ENCODE data around the gene TOGARAM1. TPM values are rescaled to one million over a fixed set of nuclear protein-coding genes. Genes with fewer than 3 reads are reported as not detected.

TOGARAM1 gene
- total RNA-seq, 1 donor: 27.1 TPM

GRCh38 chr14:44966601-44967336, 4.8 kb downstream of the TOGARAM1 start:
- H3K4me3 ChIP-seq (ENCODE audit: insufficient read depth, low read length): peak overlapping the region; percentile 30
- no peaks in the 10 kb centered on the region for H3K36me3 ChIP-seq (ENCODE audit: insufficient read depth, low read length)
- DNase-seq (ENCODE audit: insufficient read length, low spot score, missing footprints): no peak
- no peak for TF ChIP-seq CTCF (IDR thresholded peaks at IDR 0.05; ENCODE audit: extremely low read depth, low read depth, low read length)
- peaks cover 94% of the 10 kb centered on the region for H3K79me2 ChIP-seq (ENCODE audit: insufficient read depth, low read length)
- no peak overlapping the region for H2AFZ ChIP-seq (ENCODE audit: low read length)
- H4K20me1 ChIP-seq (ENCODE audit: insufficient read depth, low read length): peaks cover 21% of the 10 kb centered on the region
- peaks cover 14% of the 10 kb centered on the region for H3K4me1 ChIP-seq (ENCODE audit: insufficient read depth, low read length)
- H3K27ac ChIP-seq (ENCODE audit: low read depth, low read length): no peak overlapping the region
- H3K27me3 ChIP-seq (ENCODE audit: insufficient read depth, low read length): no peaks in the 10 kb centered on the region
- H3K4me2 ChIP-seq (ENCODE audit: insufficient read depth, low read length): peak overlapping the region; percentile 96
- H3K9me3 ChIP-seq (ENCODE audit: low read depth, low read length): no peaks in the 10 kb centered on the region

DNA sequence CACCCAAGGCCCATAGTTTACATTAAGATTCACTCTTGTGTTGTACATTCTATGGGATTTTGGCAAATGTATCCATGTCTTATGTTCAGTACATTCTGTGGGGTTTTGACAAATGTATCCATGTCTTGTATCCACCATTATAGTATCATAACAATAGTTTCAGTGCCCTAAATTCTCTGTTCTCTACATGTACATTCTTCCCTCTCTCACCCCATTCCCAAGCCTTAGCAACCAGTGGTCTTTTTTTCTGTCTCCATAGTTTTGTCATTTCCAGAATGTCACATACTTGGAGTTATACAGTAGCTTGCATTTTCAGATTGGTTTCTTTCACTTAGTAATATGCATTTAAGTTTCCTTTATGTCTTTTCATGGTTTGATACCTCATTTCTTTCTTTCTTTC, 6.7 kb downstream of the TOGARAM1 start:
- no peaks in the 10 kb centered on the region for H3K36me3 ChIP-seq (ENCODE audit: insufficient read depth, low read length)
- H2AFZ ChIP-seq (ENCODE audit: low read length): no peak overlapping the region
- peaks cover 6% of the 10 kb centered on the region for H3K4me1 ChIP-seq (ENCODE audit: insufficient read depth, low read length)
- DNase-seq (ENCODE audit: insufficient read length, low spot score, missing footprints): peak; percentile 51
- H3K27ac ChIP-seq (ENCODE audit: low read depth, low read length): no peak overlapping the region
- H4K20me1 ChIP-seq (ENCODE audit: insufficient read depth, low read length): peaks cover 12% of the 10 kb centered on the region
- TF ChIP-seq CTCF (IDR thresholded peaks at IDR 0.05; ENCODE audit: extremely low read depth, low read depth, low read length): no peak
- H3K27me3 ChIP-seq (ENCODE audit: insufficient read depth, low read length): no peaks in the 10 kb centered on the region
- H3K4me2 ChIP-seq (ENCODE audit: insufficient read depth, low read length): no peak overlapping the region
- no peak overlapping the region for H3K4me3 ChIP-seq (ENCODE audit: insufficient read depth, low read length)
- no peaks in the 10 kb centered on the region for H3K9me3 ChIP-seq (ENCODE audit: low read depth, low read length)
- peaks cover 94% of the 10 kb centered on the region for H3K79me2 ChIP-seq (ENCODE audit: insufficient read depth, low read length)

DNA sequence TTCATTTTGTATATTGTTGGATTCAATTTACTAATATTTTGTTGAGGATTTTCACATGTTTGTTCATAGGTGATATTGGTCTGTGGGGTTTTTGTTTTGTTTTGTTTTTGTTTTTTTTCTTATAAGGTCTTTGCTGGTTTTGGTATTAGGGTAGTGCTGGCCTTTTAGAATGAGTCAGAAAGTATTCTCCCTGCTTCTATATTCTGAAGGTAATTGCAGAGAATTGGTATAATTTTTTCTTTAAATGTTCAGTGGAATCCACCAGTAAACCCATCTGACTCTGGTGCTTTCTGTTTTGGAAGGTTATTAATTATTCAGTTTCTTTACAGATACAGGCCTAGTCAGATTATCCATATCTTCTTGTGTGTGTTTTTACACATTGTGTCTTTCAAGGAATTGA, 8.9 kb downstream of the TOGARAM1 start:
- TF ChIP-seq CTCF (IDR thresholded peaks at IDR 0.05; ENCODE audit: extremely low read depth, low read depth, low read length): no peak
- H3K27ac ChIP-seq (ENCODE audit: low read depth, low read length): no peak overlapping the region
- no peaks in the 10 kb centered on the region for H3K4me1 ChIP-seq (ENCODE audit: insufficient read depth, low read length)
- H4K20me1 ChIP-seq (ENCODE audit: insufficient read depth, low read length): no peaks in the 10 kb centered on the region
- peaks cover 93% of the 10 kb centered on the region for H3K79me2 ChIP-seq (ENCODE audit: insufficient read depth, low read length)
- H3K4me2 ChIP-seq (ENCODE audit: insufficient read depth, low read length): no peak overlapping the region
- no peaks in the 10 kb centered on the region for H3K27me3 ChIP-seq (ENCODE audit: insufficient read depth, low read length)
- H3K36me3 ChIP-seq (ENCODE audit: insufficient read depth, low read length): no peaks in the 10 kb centered on the region
- H2AFZ ChIP-seq (ENCODE audit: low read length): no peak overlapping the region
- H3K9me3 ChIP-seq (ENCODE audit: low read depth, low read length): no peaks in the 10 kb centered on the region
- no peak for DNase-seq (ENCODE audit: insufficient read length, low spot score, missing footprints)
- no peak overlapping the region for H3K4me3 ChIP-seq (ENCODE audit: insufficient read depth, low read length)

- H3K79me2 ChIP-seq (ENCODE audit: insufficient read depth, low read length): peaks cover 95% of the 10 kb centered on the region
- TF ChIP-seq CTCF (IDR thresholded peaks at IDR 0.05; ENCODE audit: extremely low read depth, low read depth, low read length): no peak
- H3K4me2 ChIP-seq (ENCODE audit: insufficient read depth, low read length): no peak overlapping the region
- no peaks in the 10 kb centered on the region for H3K9me3 ChIP-seq (ENCODE audit: low read depth, low read length)
- no peaks in the 10 kb centered on the region for H3K27me3 ChIP-seq (ENCODE audit: insufficient read depth, low read length)
- DNase-seq (ENCODE audit: insufficient read length, low spot score, missing footprints): no peak
- H4K20me1 ChIP-seq (ENCODE audit: insufficient read depth, low read length): no peaks in the 10 kb centered on the region
- no peaks in the 10 kb centered on the region for H3K4me1 ChIP-seq (ENCODE audit: insufficient read depth, low read length)
- no peak overlapping the region for H3K4me3 ChIP-seq (ENCODE audit: insufficient read depth, low read length)
- H2AFZ ChIP-seq (ENCODE audit: low read length): no peak overlapping the region
- no peaks in the 10 kb centered on the region for H3K36me3 ChIP-seq (ENCODE audit: insufficient read depth, low read length)
- H3K27ac ChIP-seq (ENCODE audit: low read depth, low read length): no peak overlapping the region
Measured at GRCh38 chr14:44971459-44971858, 9.5 kb downstream of the TOGARAM1 start.

Data from osteoblast (primary cell).